Activated CD8-positive, alpha-beta memory T cell treated with anti-CD3 and anti-CD28 coated beads for 36 hours (primary cell): ENCODE results near the gene RPS21. TPM values are rescaled to one million over a fixed set of nuclear protein-coding genes. Genes with fewer than 3 reads are reported as not detected.
"Not testable (repeated sequence)": the region's sequence is repeated elsewhere in the genome, so short reads cannot be mapped to it uniquely, and the experiment has no call there.

Source experiments
- CTCF ChIA-PET: fragments of 350-600 bp; sonication (Branson Sonifier 250); formaldehyde crosslinking; loops from one replicate; lab custom pipeline; 2021; ENCODE audit warnings: antibody characterized with exemption; lab: Charles Lee
- POLR2A ChIA-PET: fragments of 350-600 bp; sonication (Branson Sonifier 250); formaldehyde crosslinking; loops from one replicate; lab custom pipeline; 2021; ENCODE audit warnings: antibody characterized with exemption; lab: Charles Lee
- total RNA-seq, 2 experiments: library from RNA; stranded (reverse); gene quantifications; one replicate each; pipeline ENCODE4 v1.2.3, GENCODE V29; 2021

RPS21 gene
- total RNA-seq, 2 experiments from 2014 or later = 2,101 to 2,191 TPM

DNA sequence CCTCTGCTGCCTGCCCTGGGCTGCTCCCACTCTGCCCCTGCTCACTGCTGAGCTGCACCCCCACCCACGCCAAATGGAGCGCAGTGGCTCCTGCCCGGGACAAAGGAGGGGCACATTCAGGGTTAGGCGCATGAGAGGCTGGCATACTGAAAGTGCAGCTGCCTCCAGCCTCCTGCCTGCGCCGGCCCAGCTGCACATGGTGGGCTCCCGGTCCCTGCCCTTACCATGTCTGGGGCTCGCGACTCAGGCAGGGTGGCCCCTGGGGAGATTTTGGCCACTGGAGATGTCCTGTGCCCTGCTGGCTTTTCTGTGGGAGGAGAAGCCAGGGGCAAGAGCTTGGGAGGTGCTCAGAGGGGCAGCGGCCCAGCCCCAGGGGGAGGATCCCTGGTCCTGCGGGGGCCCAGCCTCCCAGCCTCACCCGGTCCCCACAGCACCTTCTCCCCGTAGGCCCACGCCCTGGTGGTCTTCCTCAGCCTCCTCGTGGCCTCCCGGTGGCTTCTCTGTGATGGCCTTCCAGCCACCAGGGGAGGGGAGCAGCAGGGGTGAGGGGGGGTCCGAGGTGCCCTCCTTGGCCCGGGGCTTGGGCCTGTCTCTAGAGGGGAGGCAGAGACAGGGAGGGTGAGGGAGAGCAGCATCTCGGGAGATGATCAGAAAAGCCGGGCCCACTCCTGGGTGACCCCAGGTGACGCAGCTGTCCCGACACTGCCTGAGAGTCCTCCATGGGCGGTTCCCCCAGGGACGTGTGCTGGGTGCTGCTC is 28.6 kb downstream of the RPS21 start:
- ChIA-PET POLR2A (no interaction called here), CTCF (no interaction called here)

DNA sequence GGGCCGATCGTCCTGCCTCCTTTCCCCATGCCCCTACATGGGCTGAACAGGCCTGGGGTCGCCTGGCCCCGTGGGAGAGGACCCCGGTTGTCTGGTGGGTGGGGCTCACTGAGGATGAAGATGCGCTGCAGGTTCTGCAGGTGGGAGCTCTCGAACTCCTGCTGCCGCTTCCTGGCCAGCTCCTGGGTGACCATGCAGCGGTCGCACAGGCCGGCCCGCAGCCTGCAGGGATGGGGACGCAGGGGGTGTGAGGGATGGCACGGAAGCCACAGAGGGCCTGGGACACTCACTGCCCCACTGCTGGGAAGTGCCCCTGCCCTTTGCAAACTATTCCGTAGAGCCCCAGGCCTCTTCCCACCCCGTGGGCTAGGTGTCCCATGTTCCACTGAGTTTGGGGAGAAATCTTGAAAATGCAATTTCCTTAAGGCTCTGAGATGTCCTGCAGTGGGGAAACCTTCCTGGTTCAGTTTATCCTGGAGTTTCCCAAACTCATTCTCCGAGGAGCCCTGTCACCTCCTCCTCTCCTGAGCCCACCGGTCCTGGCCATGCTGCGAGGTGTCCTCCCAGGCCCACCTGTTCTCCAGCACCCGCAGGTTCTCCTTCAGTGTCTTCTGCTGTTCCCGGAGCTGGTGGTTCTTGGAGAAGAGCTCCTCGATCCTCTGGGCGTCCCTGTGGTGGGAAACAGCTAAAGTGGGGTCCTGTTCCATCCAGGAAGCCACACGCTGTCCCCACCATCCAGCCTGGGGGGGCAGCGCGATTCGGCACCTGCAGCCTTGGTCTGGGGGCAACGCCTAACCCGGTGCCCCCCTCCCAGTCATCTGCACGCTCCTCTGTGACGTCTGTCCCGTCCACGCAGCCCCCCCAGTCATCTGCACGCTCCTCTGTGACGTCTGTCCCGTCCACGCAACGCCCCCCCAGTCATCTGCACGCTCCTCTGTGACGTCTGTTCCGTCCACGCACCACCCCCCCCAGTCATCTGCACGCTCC is 30.0 kb downstream of the RPS21 start:
- ChIA-PET POLR2A (no interaction called here), CTCF (no interaction called here)

- ChIA-PET CTCF (interaction anchor here (0.8 kb wide), 1 partner anchor 9 kb away, joined by 3 read pairs; no protein-coding TSS in a partner anchor), POLR2A (no interaction called here)
Measured at GRCh38 chr20:62417981-62418708, 31.2 kb downstream of the RPS21 start.

GRCh38 chr20:62418709-62419487 is 32.0 kb downstream of the RPS21 start:
- ChIA-PET CTCF (interaction anchor here (0.8 kb wide), 1 partner anchor 10 kb away, joined by 3 read pairs; no protein-coding TSS in a partner anchor), POLR2A (no interaction called here)

DNA sequence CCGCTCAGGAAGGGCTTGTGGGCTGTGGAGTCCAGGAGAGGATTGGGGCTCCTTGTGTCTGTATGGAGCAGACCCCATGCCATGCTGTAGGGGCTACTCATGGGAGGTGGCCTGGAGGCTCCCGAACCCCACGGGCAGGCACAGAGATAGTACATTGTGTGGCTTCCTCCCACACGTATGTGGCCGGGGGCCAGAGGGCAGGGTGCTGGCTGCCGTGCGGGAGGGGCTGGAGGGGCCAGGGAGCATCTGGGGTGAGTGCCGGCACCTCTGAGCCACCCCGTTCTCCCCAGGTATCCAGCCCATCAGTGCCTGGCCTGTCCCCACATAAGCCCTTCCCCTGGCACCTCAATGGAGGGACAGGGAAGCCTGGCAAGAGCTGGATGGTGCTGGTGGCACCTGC is 32.9 kb downstream of the RPS21 start:
- POLR2A ChIA-PET = no interaction called here

DNA sequence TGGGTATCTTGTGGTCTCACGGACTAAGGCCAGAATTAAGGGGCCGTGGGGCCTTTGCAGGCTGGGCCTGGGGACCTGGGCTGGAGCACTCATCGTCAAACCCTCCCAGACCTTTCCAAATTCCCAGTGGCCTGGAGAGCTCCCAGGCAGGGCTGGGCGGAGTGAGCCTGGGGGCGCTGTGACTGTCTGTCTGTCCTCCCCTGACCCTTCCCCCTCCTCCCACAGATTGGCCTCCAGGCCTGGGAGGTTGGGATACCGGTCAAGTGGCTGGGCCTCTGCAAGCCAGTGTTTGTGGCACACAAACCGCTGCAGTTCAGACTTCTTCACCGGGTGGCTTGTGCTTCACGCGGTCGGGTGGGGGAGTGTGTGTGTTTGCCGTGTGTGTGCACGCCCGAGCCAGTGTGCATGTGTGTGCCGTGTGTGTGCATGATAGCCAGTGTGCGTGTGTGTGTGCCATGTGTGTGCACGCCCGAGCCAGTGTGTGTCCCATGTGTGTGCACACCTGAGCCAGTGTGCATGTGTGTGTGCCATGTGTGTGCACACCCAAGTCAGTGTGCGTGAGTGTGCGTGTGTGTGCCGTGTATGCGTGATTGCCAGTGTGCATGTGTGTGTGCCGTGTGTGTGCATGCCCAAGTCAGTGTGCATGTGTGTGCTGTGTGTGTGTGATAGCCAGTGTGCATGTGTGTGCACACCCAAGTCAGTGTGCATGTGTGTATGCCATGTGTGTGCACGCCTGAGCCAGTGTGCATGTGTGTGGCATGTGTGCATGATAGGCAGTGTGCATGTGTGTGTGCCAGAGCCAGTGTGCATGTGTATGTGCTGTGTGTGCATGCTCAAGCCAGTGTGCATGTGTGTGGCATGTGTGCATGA is 34.2 kb downstream of the RPS21 start:
- ChIA-PET POLR2A (no interaction called here), CTCF (no interaction called here)

More for the DNA sequence above, 32.9 kb downstream of the RPS21 start:
- CTCF ChIA-PET = no interaction called here

DNA sequence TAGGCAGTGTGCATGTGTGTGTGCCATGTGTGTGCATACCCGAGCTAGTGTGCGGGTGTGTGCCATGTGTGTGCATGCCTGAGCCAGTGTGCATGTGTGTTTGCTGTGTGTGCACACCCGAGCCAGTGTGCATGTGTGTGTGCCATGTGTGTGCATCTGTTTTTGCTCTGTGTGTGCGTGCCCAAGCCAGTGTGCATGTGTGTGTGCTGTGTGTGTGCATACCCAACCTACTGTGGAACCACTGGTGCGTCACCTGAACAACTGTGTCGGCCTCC is 34.8 kb downstream of the RPS21 start:
- ChIA-PET POLR2A (no interaction called here), CTCF (no interaction called here)

DNA sequence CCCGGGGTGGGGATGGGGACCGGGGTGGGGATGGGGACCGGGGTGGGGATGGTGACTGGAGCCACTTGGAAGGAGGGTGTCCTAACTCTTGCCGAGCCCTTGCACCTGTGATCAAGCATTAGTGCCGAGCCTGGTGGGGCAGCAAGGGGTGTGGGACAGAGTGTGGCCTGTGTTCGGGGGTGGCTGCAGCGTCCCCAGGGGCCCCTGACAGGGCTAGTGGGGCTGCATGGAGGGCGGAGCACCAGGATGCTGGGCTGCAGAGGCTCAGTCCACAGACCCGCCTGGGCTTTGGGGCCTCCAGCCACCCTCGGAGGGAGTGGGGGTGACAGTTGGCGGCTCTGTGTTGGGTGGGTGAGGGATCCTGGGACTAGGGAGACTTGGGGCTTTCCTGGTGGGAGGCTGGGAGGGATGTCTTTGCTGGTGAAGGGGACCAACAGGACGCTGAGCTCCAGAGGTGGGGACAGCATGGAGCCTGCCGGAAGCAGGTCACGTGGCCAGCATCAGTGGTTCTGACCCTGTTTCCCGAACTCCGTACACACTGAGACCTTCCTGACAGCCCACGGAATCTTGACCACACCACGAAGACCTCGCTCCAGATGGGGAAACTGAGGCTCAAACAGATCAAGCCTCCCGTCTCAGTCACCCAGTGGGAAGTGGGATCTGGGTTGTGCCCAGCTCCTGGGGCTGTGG is 35.9 kb downstream of the RPS21 start:
- POLR2A ChIA-PET = no interaction called here
- CTCF ChIA-PET = no interaction called here

GRCh38 chr20:62423326-62423706 is 36.4 kb downstream of the RPS21 start:
- ChIA-PET CTCF (no interaction called here), POLR2A (no interaction called here)

GRCh38 chr20:62424249-62425107 is 37.6 kb downstream of the RPS21 start:
- CTCF ChIA-PET = no interaction called here

DNA sequence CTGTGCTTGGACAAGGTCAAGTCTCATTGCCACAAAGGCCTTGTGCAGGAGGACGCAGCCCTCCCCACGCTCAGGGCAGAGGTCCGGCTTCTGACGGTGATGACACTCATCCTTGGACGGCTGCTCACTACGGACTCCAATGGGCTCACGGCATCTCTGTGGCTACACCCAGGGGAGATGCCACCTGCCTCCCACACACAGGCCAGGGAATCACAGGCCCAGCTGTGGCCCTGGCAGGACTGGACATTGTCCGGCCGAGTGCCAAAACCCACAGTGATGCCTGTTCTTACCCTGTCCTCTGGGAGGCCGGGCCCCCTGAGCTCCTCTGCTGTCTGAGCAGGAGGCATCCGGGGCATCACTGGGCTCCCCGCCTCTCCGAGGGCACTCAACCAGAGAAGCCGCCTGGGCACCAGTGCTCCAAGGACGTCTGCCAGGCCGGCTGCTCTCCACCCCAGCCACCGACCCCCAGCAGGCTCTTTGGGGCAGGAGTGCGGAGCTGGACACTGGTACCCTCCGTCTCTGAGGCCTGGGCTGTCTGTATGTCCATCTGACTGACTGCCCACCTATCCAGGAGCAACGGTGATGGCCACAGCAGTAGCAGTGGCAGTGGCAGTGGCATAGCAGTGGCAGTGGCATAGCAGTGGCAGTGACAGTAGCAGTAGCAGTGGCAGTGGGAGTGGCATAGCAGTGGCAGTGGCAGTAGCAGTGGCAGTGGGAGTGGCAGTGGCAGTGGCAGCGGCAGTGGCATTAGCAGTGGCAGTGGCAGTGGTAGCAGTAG is 38.6 kb downstream of the RPS21 start:
- ChIA-PET CTCF (no interaction called here), POLR2A (no interaction called here)

More at GRCh38 chr20:62424249-62425107, 37.6 kb downstream of the RPS21 start:
- POLR2A ChIA-PET = no interaction called here

DNA sequence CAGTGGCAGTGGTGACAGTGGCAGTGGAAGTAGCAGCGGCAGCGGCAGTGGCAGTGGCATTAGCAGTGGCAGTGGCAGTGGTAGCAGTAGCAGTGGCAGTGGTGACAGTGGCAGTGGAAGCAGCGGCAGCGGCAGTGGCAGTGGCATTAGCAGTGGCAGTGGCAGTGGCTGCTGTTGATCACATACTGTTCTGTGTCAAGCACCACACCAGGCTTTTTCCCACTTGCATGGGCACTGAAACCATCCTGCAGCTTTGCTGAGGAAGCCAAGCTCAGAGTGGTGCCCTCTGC is 39.1 kb downstream of the RPS21 start:
- CTCF ChIA-PET = not testable (repeated sequence)

GRCh38 chr20:62426699-62427131 is 39.8 kb downstream of the RPS21 start:
- ChIA-PET POLR2A (no interaction called here), CTCF (no interaction called here)

More for the DNA sequence above, 39.1 kb downstream of the RPS21 start:
- POLR2A ChIA-PET = not testable (repeated sequence)

- CTCF ChIA-PET = no interaction called here
Measured at GRCh38 chr20:62427172-62428001, 40.5 kb downstream of the RPS21 start, which contains the start of gene RBBP8NL. RBBP8NL (minus strand) TSS chr20:62427539; CDS start chr20:62419647, 7,892 bp downstream.

GRCh38 chr20:62428002-62428372 is 41.1 kb downstream of the RPS21 start:
- CTCF ChIA-PET = no interaction called here
- POLR2A ChIA-PET = no interaction called here

More at GRCh38 chr20:62427172-62428001, 40.5 kb downstream of the RPS21 start, which contains the start of gene RBBP8NL:
- POLR2A ChIA-PET = no interaction called here
